Activated effector memory CD4-positive, alpha-beta T cell treated with anti-CD3 and anti-CD28 coated beads, Interleukin-2, amount 50 U/mL, for 16 hours (primary cell): ENCODE results near the gene JCHAIN.
"Not testable (repeated sequence)": the region's sequence is repeated elsewhere in the genome, so short reads cannot be mapped to it uniquely, and the experiment has no call there.

Experiments
- DNase-seq: peaks from one replicate; pipeline ENCODE4 v3.0.0-alpha.2; 2020

The JCHAIN gene

DNA sequence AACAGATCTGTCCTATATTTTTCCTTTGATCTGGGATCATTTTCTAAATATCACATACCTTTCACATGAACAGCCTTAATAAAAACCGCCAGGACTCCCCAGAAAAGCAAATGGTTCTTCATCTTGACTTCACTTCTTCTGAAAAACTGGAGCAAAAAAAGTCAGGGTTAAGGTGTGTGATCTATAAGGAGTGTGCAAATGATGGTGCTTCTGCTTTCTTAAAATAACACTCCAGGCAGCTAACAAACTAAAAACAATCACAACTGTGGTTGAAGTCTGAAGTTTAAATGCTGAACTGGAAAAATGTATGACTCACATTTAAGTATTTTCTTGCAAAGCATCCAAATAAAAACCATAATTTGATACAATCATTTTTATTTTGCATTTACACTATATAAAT, at the start of gene JCHAIN:
JCHAIN (minus strand) TSS at position 140 of the 400 bp plus-strand sequence; CDS start at position 122, 18 bp downstream.
- no peak for DNase-seq

DNA sequence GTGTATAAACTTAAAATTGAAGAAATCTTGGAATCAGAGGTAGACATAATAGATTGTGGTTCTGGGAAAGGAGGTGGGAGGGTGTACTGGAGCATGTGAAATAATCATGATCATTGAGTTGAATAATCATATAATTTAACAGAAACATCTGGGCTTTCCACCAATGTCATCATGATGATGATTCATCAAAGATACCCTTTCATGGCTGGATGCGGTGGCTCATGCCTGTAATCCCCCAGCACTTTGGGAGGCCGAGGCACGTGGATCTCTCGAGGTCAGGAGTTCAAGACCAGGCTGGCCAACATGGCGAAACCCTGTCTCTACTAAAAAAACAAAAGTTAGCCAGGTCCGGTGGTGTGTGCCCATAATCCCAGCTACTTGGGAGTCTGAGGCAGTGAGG, 48.8 kb upstream of the JCHAIN start:
- DNase-seq = no peak

DNA sequence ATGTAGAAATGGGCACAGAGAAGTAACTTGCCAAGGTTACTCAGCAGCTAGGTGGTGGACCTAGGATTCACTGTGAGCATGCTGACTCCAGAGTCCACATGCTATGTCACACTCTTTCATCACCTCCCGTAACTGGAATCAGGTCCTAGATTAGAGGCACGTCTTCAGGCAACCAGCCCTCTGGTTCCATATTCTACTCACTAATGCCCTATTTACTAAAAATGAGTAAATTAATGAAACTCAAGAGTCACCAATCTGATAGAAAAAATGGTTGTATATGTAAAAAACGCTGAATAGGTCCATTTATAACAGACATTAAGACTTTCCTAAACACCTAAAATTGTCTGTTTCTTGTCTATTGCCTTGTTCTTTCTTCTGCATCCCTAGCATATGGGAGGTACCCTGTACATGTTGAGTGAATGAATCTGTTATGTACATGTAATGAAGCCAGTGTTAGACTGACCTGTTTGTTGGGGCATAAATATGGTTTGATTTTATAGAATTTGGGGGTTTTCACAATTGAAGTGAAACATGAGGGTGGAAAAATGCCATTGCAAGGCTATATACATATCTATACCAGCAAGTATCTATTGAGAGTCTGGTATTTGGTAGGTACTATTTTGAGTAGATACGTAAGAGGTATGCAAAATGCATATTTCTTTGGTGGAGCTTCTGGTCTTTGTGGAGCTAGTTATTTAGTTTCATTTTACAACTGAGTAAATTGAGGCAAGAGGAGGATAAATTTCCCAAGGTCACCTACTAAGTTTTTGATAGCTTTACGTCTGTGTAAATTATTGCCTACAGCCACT, 48.0 kb upstream of the JCHAIN start:
- DNase-seq = no peak

- DNase-seq = no peak
Measured at GRCh38 chr4:70713453-70714078, 47.3 kb upstream of the JCHAIN start.

- no peak for DNase-seq
Measured at GRCh38 chr4:70712604-70713452, 46.5 kb upstream of the JCHAIN start.

DNA sequence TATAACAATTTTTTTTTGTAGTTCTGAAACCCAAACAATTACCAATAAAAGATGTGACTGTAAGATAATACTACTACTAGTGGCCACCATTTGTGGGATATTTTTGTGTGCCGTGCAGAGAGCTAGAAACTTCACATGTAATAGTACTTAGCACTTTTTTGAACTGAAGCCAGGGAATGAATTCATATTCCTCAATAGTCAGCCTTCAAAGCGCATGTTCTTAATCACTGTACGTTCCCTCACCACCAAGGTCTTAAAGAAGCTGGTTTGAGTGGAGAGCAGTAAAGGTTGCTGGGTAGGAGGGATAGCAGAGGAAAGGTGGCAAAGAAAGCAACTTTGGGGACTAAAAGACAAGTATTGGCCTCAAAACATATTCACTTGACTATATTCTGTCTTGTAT, 45.8 kb upstream of the JCHAIN start:
- DNase-seq = no peak

DNA sequence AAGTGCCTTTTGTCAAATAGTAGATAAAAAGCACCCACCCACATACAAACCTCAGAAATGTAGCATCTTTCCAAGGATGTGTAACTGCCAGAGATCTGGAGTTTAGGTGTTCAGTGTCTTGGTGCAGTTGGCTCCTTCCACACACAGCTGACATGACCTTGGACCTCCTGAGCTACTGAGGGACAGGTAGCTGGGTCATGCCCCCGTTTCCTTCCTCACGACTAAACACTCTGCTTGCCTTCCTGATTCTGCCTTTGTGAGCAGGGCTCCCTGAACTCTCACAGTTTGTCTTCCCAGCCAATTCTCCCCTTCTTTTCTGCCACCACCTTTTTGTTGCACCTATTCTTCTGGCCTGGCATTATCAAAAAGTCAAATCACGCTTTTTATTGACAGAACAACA, 45.3 kb upstream of the JCHAIN start:
- DNase-seq = no peak

GRCh38 chr4:70709611-70710205, 43.4 kb upstream of the JCHAIN start:
- DNase-seq = no peak

DNA sequence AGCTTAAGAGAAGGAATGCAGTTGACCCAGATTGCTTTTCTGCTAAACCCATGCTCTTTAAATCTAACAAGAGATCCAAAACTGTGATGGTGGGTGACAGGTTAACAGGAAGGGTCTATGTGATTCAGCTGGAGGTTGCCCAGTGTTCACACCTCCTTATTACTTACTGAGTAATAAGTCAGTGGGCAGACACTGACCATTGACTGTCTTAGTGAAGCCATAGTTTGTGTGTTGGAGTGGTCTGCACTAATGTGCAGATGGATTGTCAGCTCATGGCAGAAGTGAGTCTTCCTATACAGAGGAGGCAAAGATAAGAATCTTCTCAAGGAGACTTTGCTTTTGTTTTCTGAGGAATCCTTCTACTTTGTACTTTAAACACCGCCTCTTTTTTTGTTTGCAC, 40.2 kb upstream of the JCHAIN start:
- no peak for DNase-seq

DNA sequence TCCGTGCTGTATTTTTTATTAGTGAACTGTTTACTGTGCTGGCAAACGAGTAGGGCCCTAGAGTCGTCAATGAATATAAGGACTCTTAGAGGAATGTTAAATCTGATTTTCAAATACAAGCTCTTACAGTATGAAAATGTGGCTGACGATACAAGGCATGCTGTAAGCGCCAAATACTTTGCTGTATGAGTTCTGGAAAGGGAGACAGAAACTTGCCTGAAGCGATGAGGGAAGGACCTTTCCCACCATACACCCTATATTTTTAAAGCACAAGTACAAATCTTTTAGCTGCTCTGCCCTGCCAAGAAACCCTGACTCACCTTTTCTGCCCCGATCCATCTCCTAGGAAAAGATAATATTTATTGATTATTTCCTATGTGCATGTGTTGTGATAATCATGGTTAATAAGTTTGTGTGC, 39.7 kb upstream of the JCHAIN start:
- DNase-seq = no peak

DNA sequence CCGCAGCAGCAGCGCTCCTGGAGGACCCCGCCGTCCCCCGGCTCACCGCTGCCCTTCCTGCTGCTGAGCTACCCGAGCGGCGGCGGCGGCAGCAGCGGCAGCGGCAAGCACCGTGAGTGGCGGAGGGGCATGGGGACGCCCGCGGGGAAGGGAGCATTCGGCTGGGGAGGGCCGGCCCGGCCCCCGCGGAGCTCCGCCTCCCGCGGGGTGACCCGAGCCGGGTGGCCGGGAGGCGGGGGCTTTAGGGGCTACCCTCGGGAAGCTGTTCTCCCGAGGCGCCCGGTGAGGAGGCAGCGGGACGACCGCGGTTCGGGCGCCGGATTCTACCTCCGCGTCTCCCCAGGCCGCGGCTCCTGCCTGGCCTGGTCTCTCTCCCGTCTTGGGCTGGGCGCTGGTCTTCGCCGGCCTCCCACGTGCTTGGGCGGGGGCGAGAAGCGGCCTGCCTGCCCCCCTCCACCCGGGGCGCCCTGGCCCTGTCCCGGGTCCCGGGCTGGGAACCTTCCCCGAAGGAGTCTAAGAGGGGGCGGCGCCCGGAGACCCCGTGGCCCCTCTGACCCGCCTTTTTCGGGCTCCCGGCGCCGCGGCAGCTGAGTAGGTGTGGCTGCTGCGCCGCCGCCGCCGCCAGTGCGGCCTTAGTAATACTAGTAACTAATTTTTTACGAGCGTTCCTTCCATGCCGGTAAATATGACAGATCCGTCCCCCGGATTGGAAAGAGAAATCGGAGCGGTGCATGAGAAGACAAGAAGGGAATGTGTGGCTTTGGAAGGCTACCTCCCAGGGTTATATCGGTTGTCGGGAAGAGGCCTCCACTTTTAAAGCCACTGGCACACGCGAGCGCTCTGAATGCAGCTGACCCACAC, 39.1 kb upstream of the JCHAIN start:
- peak; percentile 90 for DNase-seq

DNA sequence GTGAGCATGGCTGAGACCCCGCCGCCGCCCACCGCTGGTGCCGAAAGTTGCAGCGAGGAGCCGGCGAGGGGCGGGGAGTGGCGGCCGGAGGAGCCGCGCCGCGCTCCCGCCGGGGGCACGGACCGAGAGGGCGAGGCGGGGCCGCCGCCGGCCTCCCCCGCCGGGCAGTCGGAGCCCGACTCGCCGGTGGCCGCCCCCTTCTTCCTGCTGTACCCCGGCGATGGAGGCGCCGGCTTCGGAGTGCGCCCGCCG, 38.5 kb upstream of the JCHAIN start:
- DNase-seq = no peak

DNA sequence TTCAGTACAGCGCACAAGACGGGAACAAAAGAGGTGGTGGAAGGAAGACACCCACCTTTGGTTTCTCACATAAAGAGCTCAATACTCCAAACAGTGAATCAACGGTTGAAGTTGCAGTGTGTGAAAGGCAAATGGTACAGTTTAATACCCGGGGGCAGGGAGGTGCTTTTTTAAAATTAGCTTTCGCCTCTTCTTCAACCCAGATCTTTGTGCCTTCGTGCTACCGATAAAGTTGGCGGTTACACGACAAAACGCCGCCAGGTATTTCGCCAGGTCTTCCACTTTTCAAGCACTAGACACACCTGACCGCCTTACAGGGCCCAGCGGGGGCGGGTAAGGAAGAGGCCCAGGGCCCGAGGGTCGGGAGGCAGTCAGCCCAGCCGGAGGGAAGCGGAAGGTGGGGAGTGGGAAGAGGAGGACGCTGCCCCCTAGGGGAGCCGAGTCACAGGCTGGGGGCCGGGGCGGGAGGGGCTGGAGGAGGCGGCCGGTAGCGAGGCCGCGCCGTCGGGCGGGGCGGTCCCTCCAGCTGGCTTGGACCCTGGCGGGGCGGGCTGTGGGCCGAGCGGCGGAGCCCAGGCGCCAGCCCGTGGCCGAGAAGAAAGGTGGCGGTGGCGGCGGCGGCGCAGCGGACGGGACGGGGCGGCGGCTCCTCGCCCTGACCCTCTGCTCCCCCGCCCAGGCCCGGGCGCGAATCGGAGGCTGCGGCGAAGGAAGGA, 38.1 kb upstream of the JCHAIN start:
- peak; percentile 88 for DNase-seq

- no peak for DNase-seq
Measured at GRCh38 chr4:70703619-70704214, 37.4 kb upstream of the JCHAIN start.

- DNase-seq = not testable (repeated sequence)
Measured at GRCh38 chr4:70702592-70702991, 36.3 kb upstream of the JCHAIN start.

DNA sequence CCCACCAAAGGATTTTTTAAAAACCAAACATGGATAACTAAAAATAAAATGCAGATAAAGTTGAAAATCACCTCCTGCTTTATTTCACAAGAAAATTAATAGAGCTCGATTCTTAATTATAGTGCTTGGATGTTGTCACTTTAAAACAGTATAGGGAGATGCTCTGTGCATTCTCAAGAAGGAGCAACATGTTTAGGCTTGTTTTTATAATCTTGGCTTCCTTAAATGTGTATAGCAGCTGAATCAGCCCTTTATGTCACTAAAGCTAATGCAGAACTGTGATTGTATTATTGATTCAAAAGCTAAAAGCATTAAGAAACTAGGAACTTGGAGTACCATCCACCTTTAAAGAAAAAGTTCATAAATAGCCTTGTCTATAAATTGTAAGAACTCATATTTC, 35.0 kb upstream of the JCHAIN start:
- no peak for DNase-seq

- no peak for DNase-seq
Measured at GRCh38 chr4:70700712-70701111, 34.4 kb upstream of the JCHAIN start.

DNA sequence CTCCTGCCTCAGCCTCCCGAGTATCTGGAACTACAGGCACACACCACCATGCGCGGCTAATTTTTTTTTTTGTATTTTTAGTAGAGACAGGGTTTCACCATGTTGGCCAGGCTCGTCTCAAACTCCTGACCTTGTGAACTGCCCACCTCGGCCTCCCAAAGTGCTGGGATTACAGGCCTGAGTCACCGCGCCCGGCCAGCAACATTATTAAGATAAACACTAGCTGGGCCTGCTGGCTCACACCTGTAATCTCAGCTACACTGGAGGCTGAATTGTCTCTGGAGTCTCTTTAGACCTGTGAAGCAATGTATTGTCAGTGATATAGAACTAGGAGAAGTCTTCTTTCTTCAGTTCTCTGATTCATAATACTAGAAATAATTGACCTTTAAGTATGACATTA, 32.1 kb upstream of the JCHAIN start:
- DNase-seq = not testable (repeated sequence)

GRCh38 chr4:70694633-70695032, 28.3 kb upstream of the JCHAIN start:
- DNase-seq = not testable (repeated sequence)

DNA sequence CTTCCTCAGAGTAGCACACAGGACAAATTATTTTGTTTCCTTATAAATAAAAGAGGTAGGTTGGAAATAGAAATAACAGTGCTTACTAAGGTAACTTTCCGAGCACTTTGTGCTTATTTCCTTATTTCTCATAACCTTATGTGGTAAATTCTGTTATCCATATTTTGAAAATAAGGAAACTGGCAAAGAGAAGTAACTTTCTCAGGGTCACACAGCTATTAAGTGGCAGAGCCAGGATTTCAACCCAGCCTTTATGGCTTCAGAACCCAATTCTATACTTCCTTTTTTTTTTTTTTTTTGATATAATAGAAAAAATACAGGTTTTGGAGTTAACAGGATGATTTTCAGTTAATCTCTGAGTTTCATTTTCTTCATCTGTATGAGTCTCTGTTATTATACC, 25.4 kb upstream of the JCHAIN start:
- no peak for DNase-seq

DNA sequence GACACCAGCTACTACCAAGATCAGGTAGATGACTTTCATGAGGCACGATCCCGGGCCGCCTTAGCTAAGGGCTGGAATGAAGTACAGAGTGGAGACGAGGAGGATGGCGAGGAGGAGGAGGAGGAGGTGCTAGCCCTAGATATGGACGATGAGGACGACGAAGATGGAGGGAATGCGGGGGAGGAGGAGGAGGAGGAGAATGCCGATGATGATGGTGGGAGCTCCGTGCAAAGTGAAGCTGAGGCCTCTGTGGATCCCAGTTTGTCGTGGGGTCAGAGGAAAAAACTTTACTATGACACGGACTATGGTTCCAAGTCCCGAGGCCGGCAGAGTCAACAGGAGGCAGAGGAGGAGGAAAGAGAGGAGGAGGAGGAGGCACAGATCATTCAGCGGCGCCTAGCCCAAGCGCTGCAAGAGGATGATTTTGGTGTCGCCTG, 22.5 kb upstream of the JCHAIN start:
- peak; percentile 71 for DNase-seq
